ENCODE measurements around the gene LRRC2. TPM values are rescaled to one million over a fixed set of nuclear protein-coding genes. Genes with fewer than 3 reads are reported as not detected.
"Not testable (repeated sequence)": the region's sequence is repeated elsewhere in the genome, so short reads cannot be mapped to it uniquely, and the experiment has no call there.

Gene LRRC2
- total RNA-seq, 2 donors from 2014 or later, result under 0.01 to 0.42 TPM

DNA sequence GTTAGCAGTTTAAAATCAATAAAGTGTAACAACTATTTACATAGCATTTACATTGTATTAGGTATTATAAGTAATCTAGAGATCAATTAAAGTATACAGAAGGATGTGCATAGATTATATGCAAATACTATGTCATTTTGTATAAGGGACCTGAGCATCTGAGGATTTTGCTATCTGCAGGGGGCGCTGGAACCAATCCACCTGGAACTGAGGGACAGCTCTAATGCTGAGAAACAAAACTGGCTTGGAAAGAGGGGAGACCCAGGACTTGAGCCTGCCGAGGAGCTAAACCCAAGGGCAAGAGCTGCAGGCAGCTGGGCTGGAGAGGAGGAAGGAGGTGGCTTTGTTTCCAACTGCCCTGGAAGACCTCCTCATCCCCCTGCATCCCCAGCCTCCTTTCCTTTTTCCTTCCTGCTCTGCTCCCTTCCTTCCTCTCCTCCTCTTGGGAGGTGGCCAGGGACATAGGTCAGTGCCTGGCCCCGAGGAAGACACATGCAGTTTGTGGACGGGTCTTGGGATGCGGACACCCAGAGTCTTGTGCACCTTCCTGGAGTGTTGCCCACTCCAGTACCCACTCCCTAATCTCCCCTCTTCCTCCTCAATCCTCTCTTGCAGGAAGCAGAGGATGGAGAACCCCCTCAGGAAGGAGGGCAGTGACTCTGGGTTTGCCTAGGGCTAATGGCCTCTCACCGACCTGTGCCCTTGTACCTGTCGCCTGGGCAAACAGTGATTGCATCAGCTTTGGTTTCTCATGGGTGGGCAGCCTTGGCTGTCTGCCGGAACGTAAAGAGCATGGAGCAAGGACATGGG lies 69.2 kb downstream of the LRRC2 start:
- H3K4me1 ChIP-seq (ENCODE audit: control insufficient read depth in 1 of 2, low read depth in 2 of 2), result no peaks in the 10 kb centered on the region
- H3K9me3 ChIP-seq, result no peaks in the 10 kb centered on the region
- H3K36me3 ChIP-seq, result no peaks in the 10 kb centered on the region
- no peak overlapping the region for H3K4me3 ChIP-seq
- no peak overlapping the region for H3K27ac ChIP-seq
- H3K27me3 ChIP-seq (replicated peaks; ENCODE audit: insufficient read depth), result no peaks in the 10 kb centered on the region
- no peak for ATAC-seq (ENCODE audit: insufficient number of reproducible peaks, low FRiP score, low read depth)
- TF ChIP-seq, protein P1, sequence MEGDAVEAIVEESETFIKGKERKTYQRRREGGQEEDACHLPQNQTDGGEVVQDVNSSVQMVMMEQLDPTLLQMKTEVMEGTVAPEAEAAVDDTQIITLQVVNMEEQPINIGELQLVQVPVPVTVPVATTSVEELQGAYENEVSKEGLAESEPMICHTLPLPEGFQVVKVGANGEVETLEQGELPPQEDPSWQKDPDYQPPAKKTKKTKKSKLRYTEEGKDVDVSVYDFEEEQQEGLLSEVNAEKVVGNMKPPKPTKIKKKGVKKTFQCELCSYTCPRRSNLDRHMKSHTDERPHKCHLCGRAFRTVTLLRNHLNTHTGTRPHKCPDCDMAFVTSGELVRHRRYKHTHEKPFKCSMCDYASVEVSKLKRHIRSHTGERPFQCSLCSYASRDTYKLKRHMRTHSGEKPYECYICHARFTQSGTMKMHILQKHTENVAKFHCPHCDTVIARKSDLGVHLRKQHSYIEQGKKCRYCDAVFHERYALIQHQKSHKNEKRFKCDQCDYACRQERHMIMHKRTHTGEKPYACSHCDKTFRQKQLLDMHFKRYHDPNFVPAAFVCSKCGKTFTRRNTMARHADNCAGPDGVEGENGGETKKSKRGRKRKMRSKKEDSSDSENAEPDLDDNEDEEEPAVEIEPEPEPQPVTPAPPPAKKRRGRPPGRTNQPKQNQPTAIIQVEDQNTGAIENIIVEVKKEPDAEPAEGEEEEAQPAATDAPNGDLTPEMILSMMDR (IDR thresholded peaks at IDR 0.05), result no peak
- DNase-seq (ENCODE audit: low spot score), result no peak

DNA sequence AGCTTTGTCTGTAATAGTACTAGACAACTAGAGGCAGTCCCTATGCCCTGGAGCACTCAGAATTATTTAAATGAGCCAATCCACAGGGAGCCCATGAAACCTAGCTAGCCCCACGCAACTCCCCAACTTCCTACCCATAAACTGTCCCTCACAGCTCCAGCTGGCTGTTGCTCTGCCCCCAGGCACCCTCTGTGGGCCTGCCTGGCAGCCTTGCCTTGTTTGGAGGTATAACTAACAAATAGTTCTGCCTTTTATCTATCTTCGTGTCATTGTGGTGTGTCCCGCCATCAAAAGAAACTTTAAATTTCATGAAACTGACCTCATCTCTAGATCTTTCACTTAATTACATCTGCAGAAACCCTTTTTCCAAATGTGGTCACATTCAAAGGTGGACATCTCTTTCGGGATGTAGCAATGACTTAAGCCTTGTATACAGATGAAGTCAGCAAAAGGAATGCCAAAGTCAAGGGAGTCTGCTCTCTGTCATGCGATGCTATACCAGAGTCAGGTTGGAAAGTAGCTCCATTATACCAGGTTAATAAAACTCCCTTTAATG lies 70.1 kb downstream of the LRRC2 start:
- H3K4me1 ChIP-seq (ENCODE audit: control insufficient read depth in 1 of 2, low read depth in 2 of 2), result no peaks in the 10 kb centered on the region
- no peaks in the 10 kb centered on the region for H3K36me3 ChIP-seq
- ATAC-seq (ENCODE audit: insufficient number of reproducible peaks, low FRiP score, low read depth) (no peak), DNase-seq (ENCODE audit: low spot score) (no peak)
- no peaks in the 10 kb centered on the region for H3K9me3 ChIP-seq
- H3K27ac ChIP-seq, result no peak overlapping the region
- H3K4me3 ChIP-seq, result no peak overlapping the region
- no peaks in the 10 kb centered on the region for H3K27me3 ChIP-seq (replicated peaks; ENCODE audit: insufficient read depth)
- TF ChIP-seq, protein P1 (IDR thresholded peaks at IDR 0.05), result no peak

DNA sequence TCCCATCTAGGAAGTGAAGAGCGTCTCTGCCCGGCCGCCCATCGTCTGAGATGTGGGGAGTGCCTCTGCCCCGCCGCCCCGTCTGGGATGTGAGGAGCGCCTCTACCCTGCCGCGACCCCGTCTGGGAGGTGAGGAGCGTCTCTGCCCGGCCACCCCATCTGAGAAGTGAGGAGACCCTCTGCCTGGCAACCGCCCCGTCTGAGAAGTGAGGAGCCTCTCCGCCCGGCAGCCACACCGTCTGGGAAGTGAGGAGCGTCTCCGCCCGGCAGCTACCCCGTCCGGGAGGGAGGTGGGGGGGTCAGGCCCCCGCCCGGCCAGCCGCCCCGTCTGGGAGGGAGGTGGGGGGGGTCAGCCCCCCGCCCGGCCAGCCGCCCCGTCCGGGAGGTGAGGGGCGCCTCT lies 71.6 kb downstream of the LRRC2 start:
- not testable (repeated sequence) for H3K36me3 ChIP-seq; H3K27ac ChIP-seq; H3K4me3 ChIP-seq; H3K9me3 ChIP-seq; DNase-seq (ENCODE audit: low spot score); H3K27me3 ChIP-seq (replicated peaks; ENCODE audit: insufficient read depth); ATAC-seq (ENCODE audit: insufficient number of reproducible peaks, low FRiP score, low read depth); H3K4me1 ChIP-seq (ENCODE audit: control insufficient read depth in 1 of 2, low read depth in 2 of 2)

DNA sequence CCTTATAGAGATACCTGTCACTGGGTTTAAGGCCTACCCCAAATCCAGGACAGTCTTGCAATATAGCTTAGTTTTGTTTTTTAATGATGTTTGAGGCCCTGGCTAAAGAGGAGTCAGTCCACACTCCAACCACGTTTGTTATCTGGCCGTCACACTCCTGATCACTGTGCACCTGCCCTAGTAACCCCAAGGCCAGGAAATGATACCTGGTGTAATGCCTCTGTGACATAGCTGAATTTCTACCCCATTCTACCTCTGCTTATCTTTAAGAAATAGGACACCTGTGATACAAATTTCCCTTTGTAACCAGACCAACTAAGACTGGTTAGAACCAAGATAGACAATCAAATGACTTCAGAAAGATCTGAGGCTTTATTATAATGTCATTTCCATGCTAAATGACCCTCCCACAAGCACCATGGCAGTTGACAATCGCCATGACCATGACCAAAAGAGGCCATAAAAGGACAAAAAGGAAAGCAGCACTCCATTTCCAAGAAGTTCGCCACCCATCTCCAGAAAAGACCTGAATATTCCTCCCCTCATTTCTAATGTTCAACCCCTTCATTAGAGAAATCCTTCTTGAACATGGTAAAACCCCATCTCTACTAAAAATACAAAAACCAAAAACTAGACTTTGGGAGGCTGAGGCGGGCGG lies 73.1 kb downstream of the LRRC2 start:
- Histone ChIP-seq H3K27me3 (replicated peaks; ENCODE audit: insufficient read depth) (no peaks in the 10 kb centered on the region), H3K4me3 (no peak overlapping the region), H3K4me1 (ENCODE audit: control insufficient read depth in 1 of 2, low read depth in 2 of 2) (no peaks in the 10 kb centered on the region), H3K27ac (no peak overlapping the region), H3K36me3 (no peaks in the 10 kb centered on the region), H3K9me3 (no peaks in the 10 kb centered on the region)
- ATAC-seq (ENCODE audit: insufficient number of reproducible peaks, low FRiP score, low read depth), result no peak
- DNase-seq (ENCODE audit: low spot score), result no peak
- TF ChIP-seq, protein P1 (IDR thresholded peaks at IDR 0.05), result no peak

DNA sequence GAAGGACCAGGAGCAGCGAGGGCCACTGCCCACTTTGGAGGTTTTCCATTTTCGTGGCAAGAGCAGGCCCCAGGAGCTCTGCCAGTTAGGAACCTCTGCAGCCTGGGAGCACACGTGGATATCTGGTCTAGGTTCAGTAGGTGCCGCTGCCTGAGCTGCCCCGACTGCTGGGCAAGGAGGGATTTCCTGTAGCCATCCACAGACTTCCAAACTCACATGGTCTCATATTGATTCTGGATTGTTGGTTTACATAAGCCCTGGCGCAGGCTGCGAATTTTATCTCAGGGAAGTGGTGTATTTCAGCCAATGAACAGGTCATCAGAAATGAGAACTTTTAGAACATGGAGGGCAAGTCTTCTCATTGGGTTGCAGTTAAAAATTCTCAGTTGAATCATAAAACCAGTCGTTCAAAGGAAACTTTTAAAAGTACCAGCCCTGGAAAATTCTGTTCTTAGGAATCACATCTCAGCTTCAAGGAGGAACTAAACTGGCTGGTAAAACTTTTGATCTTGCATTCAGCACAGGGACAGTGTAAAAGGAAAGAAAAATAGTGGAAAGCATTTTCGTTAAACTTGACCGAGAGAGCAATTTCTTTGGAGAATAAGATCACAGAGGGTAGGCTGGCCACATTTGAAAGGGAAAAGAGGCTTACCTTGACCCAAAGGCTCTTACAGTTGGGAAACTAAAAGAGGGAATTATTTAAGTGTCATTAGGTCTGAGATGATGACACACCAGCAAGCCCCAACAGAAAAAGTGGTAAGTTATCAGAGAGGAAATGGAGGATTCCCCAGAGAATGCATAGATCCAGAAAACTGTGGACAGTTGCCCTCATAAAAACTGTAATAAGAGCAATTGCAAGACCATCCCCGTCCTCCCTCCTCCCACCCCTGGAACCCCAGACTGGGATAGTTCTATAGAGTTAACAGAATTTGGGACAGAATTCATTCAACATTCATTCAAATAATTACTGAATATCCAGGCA lies 74.7 kb downstream of the LRRC2 start:
- Histone ChIP-seq H3K9me3 (no peaks in the 10 kb centered on the region), H3K4me3 (no peak overlapping the region), H3K27me3 (replicated peaks; ENCODE audit: insufficient read depth) (no peaks in the 10 kb centered on the region), H3K4me1 (ENCODE audit: control insufficient read depth in 1 of 2, low read depth in 2 of 2) (no peaks in the 10 kb centered on the region), H3K27ac (no peak overlapping the region), H3K36me3 (no peaks in the 10 kb centered on the region)
- DNase-seq (ENCODE audit: low spot score), result no peak
- TF ChIP-seq, protein P1 (IDR thresholded peaks at IDR 0.05), result no peak
- no peak for ATAC-seq (ENCODE audit: insufficient number of reproducible peaks, low FRiP score, low read depth)
